GM19468 (cell line): Measurements from ENCODE around the gene NAPEPLD.
A peak's percentile ranks its signal among the peaks of the same experiment; 100 is the strongest.
"Not testable (repeated sequence)": the region's sequence is repeated elsewhere in the genome, so short reads cannot be mapped to it uniquely, and the experiment has no call there.

Experiments
- ATAC-seq: cut with Tn5 transposase; IDR thresholded peaks from one replicate; pipeline ENCODE4 v1.9.1; 2021; ENCODE audit warnings: mild to moderate bottlenecking, moderate library complexity, moderate number of reproducible peaks; ENCODE audit not compliant: unreplicated experiment; ENCODE audit errors: extremely low read depth

NAPEPLD gene

DNA sequence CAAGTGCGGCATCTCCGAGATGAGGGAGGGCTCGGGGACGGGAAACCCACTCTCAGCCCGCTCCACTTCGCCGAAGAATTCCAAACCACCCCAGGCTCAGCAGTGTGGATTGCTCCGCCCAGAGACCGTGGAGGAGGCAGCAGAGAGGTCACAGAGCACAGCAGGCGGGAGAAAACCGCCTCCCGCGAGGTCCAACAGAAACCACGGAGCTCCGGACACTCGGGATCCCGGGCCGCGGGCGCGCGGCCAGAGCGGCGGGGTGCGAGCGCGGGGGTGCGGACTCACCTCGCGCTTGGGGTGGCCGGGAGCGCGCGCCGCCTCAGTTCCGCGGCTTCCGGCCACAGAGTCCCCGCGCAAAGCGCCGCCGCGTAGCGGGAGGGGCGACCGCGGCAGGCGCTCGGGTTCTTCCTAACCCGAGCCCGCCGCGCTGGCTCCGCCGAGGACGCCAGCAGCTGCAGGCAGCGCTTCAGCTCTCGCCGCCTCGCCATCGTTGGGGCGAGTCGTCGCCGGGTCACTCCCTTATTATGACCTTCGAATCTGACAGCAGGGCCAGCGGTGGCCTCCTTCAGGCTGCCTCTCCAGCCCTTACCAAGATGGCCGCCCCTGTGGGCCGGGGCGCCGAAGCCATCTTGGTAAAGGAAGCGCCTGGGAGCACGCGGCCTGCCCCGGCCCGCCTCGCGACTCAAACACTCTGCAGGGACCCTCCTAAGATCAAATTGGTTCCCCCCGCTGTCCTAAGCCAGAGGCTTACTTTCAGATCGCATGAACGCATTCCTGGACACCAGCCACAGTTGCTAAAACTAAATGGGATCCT, at the start of gene NAPEPLD:
NAPEPLD (minus strand) TSS at position 106 of the 814 bp plus-strand sequence. CDS start 20,323 bp downstream, outside the sequence.
- peak; percentile 90 for ATAC-seq

DNA sequence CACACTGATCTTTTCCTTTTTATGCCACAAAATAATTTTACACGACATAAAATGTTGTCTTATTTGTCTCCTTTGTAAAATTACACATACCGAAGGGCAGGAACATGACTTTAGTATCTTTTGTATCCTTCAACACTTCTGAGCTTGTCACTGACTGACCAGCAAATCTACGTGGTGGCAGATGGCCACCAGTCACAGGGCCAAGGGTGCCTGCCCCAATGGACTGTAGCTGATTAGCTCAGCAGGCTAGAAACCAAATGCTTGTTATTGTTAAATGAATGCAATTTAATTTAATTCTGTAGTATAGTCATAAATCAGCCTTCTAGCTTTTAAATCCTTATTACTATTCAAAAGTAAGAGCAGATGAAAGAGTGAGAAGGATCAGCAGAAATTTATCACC, 49.2 kb upstream of the NAPEPLD start:
- ATAC-seq = not testable (repeated sequence)

DNA sequence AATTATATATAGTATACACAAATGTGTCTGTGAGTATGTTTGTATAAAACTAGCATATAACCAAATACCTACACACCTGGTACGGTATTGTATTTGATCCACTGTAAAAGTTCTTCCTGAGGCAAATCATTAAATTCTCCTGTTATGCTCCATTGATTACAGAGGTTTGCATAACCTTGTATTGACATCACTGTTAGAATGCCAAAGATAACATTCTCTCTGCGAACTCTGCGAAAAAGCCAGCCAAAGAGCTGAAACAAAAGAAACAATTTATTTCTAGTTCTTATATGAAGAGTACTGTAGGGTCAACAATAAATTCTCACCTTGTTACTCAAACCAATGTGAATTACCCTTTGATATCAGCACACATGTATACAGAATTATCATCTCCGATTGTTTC, 46.5 kb upstream of the NAPEPLD start:
- not testable (repeated sequence) for ATAC-seq

DNA sequence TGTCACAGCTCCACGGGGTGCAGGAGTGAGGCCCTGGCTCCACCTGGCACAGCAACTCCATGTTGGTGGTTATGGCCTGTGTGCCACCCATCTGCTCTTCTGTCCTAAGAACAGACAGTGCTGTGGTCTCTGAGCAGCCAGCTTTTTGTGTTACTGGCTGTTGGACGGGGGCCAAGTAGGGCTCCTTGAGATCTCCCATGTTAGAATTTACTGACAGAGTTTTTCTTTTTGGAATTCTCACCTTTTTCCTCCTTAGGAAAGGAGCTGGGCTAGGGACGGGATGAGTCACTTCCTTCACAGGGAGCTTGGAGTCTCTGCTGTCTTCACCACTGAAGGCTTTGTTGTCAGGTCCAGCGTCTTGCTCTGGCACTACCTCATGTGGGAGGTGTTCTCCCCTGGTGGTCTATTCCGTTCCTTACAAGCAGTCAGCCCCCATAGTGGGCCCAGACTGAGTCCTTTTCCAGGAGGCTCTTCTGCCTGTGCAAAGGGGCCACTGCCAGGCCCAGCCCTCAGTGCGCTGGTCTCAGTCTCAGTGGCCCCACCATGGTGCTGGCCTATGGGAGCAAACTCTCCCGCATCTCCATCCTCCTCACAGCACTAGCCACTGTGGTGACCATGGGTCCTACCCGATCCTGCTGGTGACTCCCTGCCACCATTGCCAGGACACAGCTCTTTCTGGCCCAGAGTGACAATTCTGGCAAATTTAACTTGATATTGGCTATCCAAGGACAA, 23.7 kb upstream of the NAPEPLD start:
- not testable (repeated sequence) for ATAC-seq

DNA sequence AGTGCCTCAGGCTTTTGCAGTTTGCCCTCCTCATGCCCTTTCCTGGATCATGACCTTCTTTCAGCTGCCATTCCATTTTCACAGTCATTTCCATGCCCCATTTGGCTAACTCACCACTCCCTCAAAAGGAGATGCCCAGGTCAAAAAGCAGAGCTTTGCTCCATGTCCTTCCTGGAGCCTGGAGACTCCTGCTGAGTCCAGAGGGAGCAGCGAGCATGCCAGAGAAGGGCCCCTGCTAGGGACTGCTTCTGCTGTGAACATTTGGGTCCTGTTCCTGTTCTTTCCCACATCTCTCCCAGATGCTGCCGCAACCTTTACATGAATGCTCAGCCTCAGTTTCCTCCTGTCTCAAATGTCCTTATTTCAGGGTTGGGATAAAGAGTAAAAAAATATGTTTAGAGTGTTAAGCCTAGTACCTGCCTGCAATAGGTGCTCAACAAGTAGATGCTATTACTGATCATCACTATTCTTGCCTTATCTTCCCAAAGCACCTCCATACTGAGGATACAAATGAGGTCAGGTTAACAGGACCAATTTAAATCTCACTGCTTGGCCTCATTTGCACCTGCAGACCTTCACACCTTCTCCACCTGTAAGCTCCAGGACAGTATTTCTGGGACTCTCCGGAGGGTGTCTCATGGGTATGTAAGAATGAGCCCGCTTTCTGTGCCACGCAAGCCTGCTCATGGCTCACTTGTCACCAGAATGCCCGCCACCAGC, 23.0 kb upstream of the NAPEPLD start:
- not testable (repeated sequence) for ATAC-seq

DNA sequence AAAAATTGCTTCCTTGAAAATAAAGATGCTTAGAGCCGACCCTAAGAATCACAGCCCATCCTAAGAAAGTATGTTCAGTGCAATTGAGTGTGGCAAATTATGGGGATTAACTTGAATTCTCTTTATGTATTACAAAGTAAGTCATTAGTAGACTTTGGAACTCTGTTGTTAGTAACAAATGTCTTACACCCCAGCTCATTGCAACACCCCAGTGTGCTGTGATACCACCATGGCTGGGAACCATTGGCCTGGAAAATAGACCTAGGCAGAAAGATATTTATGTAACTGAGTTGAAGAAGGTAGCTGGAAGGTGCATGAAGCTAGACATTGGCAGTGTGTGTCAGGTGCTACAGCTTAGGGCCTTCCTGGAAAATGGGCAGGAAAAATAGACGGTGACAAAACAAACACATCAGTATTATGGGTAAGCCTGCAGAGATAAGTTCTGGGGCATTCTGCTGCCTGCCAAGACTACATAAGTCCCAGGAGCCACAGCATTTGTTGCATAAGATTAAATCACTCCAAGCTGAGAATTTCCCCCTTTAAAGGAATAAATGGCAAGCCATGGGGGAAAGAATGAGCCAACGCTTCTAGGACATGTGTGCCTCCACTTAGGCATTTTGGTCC, 18.1 kb upstream of the NAPEPLD start:
- ATAC-seq = not testable (repeated sequence)

DNA sequence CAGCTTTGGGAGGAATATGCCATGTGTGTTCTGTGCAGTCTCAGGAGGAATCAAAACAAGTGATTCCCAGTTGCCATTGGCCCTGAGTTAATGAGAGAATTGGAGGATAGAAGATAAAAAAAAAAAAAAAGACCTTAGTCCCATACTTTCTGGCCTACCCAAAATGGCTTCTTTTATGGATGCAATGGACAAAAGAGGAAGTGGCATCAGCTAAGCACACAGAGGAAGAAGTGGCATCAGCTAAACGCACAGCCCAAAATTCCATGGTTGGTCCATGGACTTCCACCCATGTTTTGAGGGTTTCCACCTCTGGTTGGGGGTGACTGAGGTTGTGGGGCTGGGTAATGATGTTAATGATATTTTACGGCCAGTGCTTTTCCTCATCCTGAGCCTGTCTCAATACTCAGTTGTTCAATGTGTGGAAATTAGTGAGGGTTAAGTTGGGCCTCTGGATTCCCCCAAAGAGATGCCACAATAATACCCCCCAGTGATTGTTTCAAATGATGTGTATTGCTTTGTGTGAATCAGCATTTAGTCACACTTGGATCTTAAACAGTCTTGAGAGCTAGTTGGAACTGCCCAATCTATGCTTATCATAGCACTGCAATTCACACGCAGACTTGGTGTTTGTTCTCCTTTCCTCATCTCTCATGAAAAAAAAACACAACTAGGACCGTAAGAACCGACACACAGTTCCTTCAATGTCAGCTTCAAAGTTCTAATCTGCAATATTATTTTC, 14.4 kb upstream of the NAPEPLD start:
- ATAC-seq = not testable (repeated sequence)

DNA sequence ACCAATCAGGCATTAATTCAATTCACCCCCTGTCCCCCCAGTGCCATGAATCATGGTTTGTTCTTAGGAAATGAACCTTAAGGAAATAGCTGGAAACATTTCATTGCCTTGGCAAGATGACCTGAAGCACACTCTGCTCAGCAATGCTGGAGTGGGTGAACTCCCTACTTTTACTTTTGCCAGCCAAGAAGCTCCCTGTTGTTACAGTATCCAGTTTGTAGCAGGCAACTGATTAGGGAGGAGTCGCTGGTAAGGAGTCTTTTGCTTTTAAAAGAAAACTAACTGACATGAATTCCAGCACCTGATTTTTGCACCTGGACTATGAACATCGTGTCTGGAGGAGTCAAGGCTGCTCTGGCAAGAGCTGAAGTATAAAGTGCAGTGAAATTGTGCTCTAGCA, 13.7 kb upstream of the NAPEPLD start:
- not testable (repeated sequence) for ATAC-seq

DNA sequence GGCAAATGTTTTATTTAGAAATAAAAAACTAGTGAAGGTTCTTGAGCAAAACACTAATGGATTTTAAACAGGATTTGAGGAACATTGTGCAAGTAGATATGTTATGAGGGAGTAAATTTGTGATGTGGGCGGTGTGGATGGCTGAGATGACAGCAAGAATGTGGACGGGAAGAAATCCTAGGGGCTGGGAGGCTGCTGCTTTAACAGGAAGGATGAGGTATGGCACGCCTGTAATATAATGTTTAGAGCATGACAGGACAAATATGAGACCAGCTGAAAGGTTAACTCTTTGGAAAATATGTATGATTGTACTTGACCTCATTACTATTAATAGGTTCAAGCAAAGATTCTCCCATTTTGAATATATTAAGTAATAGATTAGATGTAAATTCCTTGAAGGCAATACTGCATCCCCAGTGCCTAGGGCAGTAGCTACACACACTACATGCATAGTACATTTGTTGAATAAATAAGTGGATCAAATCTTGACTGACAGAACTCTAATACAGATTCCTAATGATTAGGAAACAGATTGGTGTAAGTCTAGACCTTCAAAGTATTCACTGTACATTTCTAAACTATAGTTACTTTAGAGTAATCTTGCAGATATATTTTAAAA, 13.2 kb upstream of the NAPEPLD start:
- ATAC-seq = not testable (repeated sequence)

DNA sequence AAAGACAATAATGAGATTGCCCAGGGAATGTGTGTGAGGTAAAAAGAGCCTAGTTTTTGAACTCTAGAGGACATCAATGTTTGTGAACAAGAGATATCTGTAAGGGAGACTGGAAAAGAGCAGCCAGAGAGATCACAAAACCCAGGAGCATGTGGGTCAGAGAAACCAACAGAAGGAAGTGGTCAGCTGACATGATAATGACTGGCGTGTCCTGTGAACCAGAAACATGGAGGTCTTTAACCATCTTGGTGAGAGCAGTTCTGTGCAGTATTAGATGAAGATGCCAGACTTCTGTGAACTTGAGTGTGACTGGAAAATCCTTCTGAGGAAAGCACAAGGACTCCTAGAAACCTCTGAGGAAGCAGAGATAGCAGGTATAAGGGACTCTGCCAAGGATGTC, 10.2 kb upstream of the NAPEPLD start:
- ATAC-seq = not testable (repeated sequence)

DNA sequence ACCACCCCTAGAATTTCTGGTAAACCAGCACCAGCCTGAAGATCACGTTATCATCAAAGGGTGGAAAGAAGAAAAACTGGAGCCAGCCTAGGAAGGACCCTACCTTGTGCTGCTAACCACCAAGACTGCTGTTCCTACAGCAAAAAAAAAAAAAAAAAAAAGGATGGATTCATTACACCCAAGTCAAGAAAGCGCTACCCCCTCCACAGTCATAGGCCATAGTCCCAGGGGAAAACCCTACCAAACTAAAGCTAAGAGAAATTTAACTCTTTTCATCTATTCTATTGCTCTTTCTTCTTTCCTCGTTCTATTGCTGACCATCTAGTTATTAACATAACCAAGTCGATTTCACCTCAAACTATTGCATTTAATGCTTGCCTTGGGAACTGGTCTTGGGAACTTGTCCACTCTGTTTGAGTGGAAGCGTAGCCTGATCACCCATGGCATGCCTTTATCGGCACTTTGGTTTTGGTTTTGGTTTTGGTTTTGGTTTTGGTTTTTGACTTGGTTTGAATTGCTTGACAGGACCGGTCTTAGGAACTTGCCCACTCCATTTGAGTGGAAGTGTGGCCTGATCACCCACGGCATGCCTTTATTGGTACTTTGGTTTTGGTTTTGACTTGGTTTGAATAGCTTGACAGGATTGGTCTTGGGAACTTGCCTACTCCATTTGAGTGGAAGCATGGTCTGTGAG, 6.6 kb upstream of the NAPEPLD start:
- not testable (repeated sequence) for ATAC-seq

DNA sequence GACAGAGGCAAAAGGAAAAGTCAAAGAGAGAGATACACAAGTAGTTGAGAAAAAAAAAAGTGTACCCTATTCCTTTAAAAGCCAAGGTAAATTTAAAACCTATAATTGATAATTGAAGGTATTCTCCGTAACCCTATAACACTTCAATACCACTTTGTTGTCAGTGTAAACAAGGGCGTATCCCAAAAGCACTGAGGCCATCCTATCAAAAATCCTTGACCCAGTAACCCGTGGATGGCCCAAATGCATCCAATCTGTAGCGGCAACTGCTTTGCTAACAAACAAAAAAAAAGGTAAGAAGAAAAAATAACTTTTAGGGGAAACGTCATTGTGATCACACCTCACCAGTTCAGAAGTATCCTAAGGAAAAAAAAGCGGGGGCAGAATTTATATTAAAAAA, 5.1 kb upstream of the NAPEPLD start:
- no peak for ATAC-seq

DNA sequence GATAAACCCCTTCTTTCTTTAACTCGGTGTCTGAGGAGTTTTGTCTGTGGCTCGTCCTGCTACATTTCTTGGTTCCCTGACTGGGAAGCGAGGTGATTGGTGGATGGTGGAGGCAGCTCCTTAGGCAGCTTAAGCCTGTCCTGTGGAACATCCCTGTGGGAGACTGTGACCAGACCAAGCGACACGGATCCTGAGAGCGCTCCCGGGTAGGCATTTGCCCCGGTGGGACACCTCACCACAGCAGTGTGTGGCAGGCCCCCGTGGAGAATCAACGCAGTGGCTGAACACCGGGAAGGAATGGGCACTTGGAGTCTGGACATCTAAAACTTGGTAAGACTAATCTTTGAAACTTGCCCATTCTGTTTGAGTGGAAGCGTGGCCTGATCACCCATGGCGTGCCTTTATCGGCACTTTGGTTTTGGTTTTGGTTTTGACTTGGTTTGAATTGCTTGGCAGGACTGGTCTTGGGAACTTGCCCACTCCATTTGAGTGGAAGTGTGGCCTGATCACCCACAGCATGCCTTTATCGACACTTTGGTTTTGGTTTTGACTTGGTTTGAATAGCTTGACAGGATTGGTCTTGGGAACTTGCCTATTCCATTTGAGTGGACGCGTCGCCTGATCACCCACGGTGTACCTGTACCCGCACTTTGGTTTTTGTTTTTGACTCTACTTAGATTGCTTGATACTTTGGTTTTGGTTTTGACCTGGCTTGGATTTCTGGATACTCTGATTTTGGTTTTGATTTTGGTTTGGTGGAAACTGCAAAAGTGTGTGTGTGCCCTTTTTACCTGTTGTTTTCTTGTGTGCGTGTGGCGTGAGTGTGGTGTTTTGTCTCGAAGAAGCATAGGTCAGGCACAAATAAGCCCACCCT, 4.1 kb upstream of the NAPEPLD start:
- ATAC-seq = not testable (repeated sequence)

DNA sequence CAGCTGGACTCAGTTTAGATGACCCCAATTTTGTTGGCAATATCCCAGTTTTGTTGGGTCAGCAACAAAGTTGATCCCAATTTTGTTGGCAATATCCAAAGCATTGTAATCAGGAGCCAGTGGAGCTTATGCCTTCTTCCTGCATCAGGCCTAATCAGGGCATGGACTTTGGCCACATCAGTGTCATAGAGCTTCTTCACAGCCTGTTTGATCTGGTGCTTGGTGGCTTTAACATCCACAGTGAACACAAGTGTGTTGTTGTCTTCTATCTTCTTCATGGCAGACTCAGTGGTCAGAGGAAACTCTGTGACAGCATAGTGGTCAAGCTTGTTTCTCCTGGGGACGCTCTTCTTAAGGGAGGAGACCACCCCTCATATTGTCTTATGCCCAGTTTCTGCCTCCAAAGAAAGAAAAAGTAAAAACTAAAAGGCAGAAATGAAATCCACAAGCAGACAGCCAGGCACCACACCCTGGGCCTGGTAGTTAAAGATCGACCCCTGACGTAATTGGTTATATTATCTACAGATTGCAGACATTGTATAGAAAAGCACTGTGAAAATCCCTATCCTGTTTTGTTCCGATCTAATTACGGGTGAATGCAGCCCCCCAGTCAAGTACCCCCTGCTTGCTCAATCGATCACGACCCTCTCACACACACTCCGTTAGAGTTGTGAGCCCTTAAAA, 3.2 kb upstream of the NAPEPLD start:
- ATAC-seq = not testable (repeated sequence)

DNA sequence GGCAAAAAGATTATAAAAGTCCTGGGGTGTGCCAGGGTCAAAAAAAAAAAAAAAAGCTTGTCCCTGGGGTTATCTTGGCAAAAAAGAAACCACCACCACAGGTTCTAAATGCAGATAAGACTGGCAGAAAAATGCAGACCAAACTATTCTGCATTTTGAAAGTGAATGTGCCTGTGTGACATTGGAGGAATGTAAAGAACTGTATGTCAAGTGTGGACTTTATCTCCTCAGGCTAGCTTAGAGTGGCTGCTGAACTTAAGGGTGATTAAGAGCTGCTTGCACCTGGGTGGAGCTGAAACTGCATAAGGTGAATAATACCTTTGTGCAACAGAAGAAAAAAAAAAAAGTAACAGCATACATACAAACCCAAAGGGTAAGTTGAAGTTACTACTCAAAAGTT, 1.3 kb upstream of the NAPEPLD start:
- no peak for ATAC-seq

DNA sequence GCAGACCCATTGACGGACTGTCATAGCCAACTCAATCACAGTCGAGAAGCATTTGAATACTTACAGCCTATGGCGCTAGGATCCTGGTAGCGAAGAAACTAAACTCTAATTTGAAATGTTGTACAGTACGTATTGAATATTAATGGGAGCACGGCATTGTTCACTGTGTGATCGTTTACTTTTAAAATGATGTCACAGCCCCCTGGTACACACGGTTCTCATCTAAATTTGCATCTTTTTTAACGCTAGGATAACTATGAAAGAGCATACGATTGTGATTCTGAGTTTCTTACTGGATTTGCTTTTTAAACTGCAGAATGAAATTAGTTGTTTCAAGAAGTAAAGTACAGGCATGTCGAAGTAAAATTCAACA, 895 bp upstream of the NAPEPLD start:
- ATAC-seq = no peak
